Stimulated activated CD8-positive, alpha-beta memory T cell treated with anti-CD3 and anti-CD28 coated beads, Interleukin-12 subunit alpha, Interleukin-12 subunit beta, amount 100 ng/mL, for 24 hours (primary cell): ENCODE measurements around the gene POU2F3.

ENCODE experiments used
- DNase-seq: peaks from one replicate; pipeline ENCODE4 v3.0.0-alpha.2; 2020; ENCODE audit errors: extremely low read depth

Gene POU2F3

GRCh38 chr11:120281143-120281795 lies 41.3 kb downstream of the POU2F3 start:
- no peak for DNase-seq

GRCh38 chr11:120283124-120283523 lies 43.2 kb downstream of the POU2F3 start:
- no peak for DNase-seq

DNA sequence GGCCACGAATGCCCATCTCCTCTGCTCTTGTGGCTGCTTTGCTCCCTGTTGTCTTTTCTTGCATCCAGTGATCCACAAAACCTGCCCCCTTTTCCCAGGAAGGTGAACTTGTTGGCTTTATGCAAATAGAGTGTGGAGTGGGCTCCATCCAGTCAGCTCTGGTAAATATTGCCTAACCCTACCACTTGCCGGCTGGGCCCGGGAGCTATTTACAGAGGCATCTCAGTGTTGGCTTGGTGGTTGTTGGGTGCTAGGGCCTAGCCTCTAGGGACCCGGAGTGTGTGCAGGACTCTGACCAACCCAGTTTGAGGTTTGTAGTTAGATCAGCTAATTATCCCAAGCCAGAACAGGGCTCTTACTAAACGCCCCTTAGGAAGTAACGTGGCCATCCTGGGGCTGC lies 44.3 kb downstream of the POU2F3 start:
- DNase-seq = no peak

- no peak for DNase-seq
These were observed 45.3 kb downstream of the POU2F3 start for GRCh38 chr11:120285256-120285655.

DNA sequence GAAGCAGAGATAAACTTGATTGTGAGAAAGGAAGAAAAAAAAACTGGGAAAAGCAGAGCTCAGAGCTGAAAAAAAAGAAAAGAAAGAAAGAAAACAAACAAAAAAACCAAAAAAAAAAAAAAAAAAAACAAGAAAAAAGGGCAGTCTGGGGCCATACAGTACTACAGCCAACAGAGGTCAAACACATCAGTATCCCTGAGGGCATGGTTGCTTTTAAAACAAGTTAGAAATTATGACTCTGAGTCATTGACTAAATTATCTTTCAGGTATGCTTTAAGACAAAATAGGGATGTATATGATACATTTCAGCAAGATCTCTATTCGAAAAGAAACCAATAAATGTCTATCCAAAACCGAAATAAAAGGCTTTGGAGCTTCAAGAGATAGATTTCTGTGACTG lies 48.1 kb downstream of the POU2F3 start:
- no peak for DNase-seq

- DNase-seq = no peak
These were observed 49.5 kb downstream of the POU2F3 start for GRCh38 chr11:120289426-120289825.

GRCh38 chr11:120290956-120291355 lies 51.0 kb downstream of the POU2F3 start:
- DNase-seq = no peak

- DNase-seq = no peak
These were observed 53.3 kb downstream of the POU2F3 start for GRCh38 chr11:120293038-120293800.

- no peak for DNase-seq
These were observed 54.2 kb downstream of the POU2F3 start for GRCh38 chr11:120294096-120294495.

GRCh38 chr11:120295099-120295498 lies 55.2 kb downstream of the POU2F3 start:
- DNase-seq = no peak

DNA sequence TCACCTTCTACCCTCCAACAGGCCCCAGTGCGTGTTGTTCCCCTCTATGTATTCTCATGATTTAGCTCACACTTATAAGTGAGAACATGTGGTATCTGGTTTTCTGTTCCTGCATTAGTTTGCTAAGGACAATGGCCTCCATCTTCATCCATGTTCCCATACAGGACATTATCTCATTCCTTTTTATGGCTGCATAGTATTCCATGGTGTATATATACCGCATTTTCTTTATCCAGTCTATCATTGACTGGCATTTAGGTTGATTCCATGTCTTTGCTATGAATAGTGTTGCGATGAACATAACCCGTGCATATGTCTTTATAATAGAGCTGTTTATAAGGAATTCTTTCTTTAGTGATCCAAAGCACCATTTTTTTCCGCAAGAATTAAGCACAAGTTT lies 56.6 kb downstream of the POU2F3 start:
- no peak for DNase-seq

- DNase-seq = no peak
These were observed 58.5 kb downstream of the POU2F3 start for GRCh38 chr11:120298461-120298860.

DNA sequence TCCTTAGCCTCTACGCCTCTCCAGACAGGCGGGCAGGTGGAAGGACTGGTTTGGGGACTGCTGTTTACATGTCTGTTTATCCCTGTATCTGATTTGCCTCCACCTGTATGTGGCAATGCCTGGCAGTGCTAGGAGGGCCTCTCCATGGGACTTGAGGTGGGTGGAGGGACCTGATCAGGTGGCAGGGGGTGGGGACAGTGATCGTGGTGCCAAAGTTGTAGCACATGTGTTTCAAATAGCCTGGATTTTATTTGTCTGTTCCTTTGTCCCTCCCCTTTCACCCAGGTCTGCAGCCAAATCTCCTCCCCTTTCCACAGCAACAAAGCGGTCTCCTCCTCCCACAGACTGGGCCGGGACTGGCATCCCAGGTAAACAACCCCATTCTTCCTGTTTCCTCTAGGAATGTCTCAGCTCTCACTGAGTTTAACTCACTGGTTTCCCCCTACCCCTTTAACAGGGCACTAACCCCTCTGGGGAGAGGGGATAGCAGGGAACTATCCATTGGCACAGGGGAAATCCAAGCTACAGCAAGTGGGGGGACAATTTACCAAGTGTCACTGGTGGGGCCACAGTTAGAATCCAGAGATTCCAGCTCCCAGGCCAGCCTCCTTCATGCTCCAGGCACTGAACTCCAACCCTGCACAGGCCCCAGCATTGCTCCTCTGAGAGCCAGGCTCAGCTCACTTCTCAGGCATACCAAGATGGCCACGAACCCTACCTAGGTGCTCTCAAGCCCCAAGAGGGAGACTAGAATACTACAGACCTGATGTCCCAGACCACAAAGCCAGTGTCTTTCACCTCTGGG lies 62.3 kb downstream of the POU2F3 start:
- DNase-seq = no peak

DNA sequence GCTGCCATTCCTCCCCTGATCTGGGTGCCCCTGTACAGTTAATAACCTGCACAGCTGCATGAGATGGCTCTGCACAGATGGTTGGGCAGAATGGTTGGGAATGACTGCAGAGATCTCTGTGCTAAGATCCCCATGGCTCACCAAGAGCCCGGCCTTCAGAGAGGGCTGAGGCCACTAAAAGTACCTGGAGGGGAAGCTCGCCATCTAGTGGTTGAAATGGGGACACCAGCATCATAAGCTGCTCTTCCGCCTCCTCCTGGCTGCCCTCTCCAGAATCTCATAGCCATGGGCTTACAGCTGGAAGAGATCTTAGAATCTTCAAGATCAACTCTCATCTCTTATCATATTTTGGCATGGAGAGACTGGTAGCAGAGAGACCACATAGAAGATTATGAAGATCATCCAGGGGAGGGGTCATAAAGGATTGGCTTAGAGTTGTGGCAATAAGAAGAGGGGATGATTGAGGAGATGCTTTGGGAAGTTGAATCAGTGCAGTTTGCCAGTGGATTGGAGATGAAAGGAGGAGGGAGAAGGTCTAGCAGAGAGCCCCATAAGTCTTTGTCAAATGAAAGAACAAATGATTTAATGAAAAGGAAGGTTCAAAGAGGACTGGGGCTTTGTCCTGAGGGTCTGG lies 63.2 kb downstream of the POU2F3 start:
- DNase-seq = no peak

GRCh38 chr11:120304526-120304925 lies 64.6 kb downstream of the POU2F3 start:
- no peak for DNase-seq

GRCh38 chr11:120305286-120305685 lies 65.3 kb downstream of the POU2F3 start:
- DNase-seq = no peak

GRCh38 chr11:120306519-120307242 lies 66.7 kb downstream of the POU2F3 start:
- no peak for DNase-seq

GRCh38 chr11:120307476-120307875 lies 67.5 kb downstream of the POU2F3 start:
- DNase-seq = no peak

GRCh38 chr11:120308081-120308480 lies 68.1 kb downstream of the POU2F3 start:
- DNase-seq = no peak

- no peak for DNase-seq
These were observed 70.9 kb downstream of the POU2F3 start for GRCh38 chr11:120310870-120311269.

DNA sequence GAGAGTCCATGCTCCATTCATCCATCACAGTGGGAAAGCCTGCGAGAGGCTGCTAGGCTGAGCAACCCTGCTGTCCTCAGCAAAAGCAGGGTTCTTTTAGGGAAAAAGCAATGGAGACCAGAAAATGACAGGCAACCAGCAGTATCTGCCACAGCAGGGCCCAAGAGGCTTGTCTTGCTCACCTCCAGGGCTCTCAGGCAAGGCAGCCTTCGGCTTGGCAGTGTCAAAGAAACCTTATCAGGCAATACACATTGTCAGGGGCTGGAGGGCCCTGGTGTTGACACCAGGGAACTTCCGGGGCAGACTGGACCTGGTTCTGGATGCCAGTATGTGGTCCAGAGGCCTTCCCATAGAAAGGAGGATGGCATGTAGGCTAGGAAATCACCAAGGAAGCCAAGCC lies 74.9 kb downstream of the POU2F3 start:
- DNase-seq = no peak
